Fibroblast of lung (primary cell): ENCODE measurements around the gene URB1. TPM values are rescaled to one million over a fixed set of nuclear protein-coding genes. Genes with fewer than 3 reads are reported as not detected.
"Not testable (repeated sequence)": the region's sequence is repeated elsewhere in the genome, so short reads cannot be mapped to it uniquely, and the experiment has no call there.

Experiments
- DNase-seq, 2 donors: peaks; one replicate each; pipeline versions ENCODE4 v3.0.0 to v3.0.0-alpha.2; 2010; ENCODE audit warnings: low read depth in 2 of 2
- H2AFZ ChIP-seq: 2 replicates; pipeline ENCODE4 v1.5.1; 2012; ENCODE audit warnings: low read length, control low read depth, inconsistent platforms
- H3K27ac ChIP-seq: 2 replicates; pipeline ENCODE4 v1.5.1; 2011; ENCODE audit warnings: low read length, control low read depth; ENCODE audit not compliant: insufficient read depth
- H3K27me3 ChIP-seq: 2 replicates; pipeline ENCODE4 v1.5.1; 2011; ENCODE audit warnings: mild to moderate bottlenecking, low read length; ENCODE audit not compliant: control insufficient read depth, insufficient read depth
- H3K36me3 ChIP-seq: 2 replicates; pipeline ENCODE4 v1.5.1; 2011; ENCODE audit warnings: low read length; ENCODE audit not compliant: control insufficient read depth, insufficient read depth
- H3K4me1 ChIP-seq: 2 replicates; pipeline ENCODE4 v1.5.1; 2011; ENCODE audit warnings: low read length; ENCODE audit not compliant: control insufficient read depth, insufficient read depth; ENCODE audit errors: extremely low read depth
- H3K4me2 ChIP-seq: 2 replicates; pipeline ENCODE4 v1.5.1; 2011; ENCODE audit warnings: low read length, control low read depth; ENCODE audit not compliant: insufficient read depth; ENCODE audit errors: extremely low read depth
- H3K4me3 ChIP-seq, 4 experiments: fragments of 200-600 bp in 1 of 4; sonication (generic) in 1 of 4; replicated peaks in 1 of 4; 2 replicates each; pipeline ENCODE4 v1.5.1; 2011 to 2016; ENCODE audit warnings: low read length in 4 of 4, low read depth in 3 of 4, mild to moderate bottlenecking in 3 of 4, control low read depth in 2 of 4, inconsistent platforms in 1 of 4, mixed read lengths in 1 of 4; ENCODE audit not compliant: insufficient read depth in 1 of 4; ENCODE audit errors: control extremely low read depth in 1 of 4
- H3K79me2 ChIP-seq: 2 replicates; pipeline ENCODE4 v1.5.1; 2012; ENCODE audit warnings: mild to moderate bottlenecking, low read length, inconsistent platforms; ENCODE audit not compliant: control insufficient read depth, insufficient read depth
- H3K9ac ChIP-seq: 2 replicates; pipeline ENCODE4 v1.5.1; 2011; ENCODE audit warnings: mild to moderate bottlenecking, low read length, control low read depth; ENCODE audit not compliant: insufficient read depth
- H3K9me3 ChIP-seq: 2 replicates; pipeline ENCODE4 v1.5.1; 2012; ENCODE audit warnings: low read depth, low read length; ENCODE audit not compliant: control insufficient read depth, insufficient read depth
- H4K20me1 ChIP-seq: 2 replicates; pipeline ENCODE4 v1.5.1; 2011; ENCODE audit warnings: low read length; ENCODE audit not compliant: control insufficient read depth, insufficient read depth; ENCODE audit errors: extremely low read depth
- CTCF ChIP-seq, 2 donors: IDR thresholded peaks in 1 of 2; conservative IDR thresholded peaks in 1 of 2; 1 replicate in 1 of 2; 2 replicates in 1 of 2; pipeline ENCODE4 v1.5.1; 2011 to 2012; ENCODE audit warnings: low read length in 2 of 2, control low read depth in 1 of 2, inconsistent platforms in 1 of 2, low read depth in 1 of 2, mild to moderate bottlenecking in 1 of 2
- EZH2 ChIP-seq: IDR thresholded peaks from 2 replicates; pipeline ENCODE4 v1.5.1; 2012; ENCODE audit warnings: low read length, control low read depth, mild to moderate bottlenecking; ENCODE audit errors: missing control alignments
- polyA plus RNA-seq, 2 donors: library from polyadenylated mRNA; depleted of rRNA in 1 of 2; stranded (reverse) in 1 of 2; unstranded in 1 of 2; fragments of >200 nt; gene quantifications; 2 replicates each; pipeline ENCODE4 v1.2.1, GENCODE V29; 2011 to 2012; ENCODE audit warnings: missing spikeins in 1 of 2
- total RNA-seq: library from RNA; depleted of rRNA; stranded (reverse); fragments of >200 nt; gene quantifications from 2 replicates; pipeline ENCODE4 v1.2.1, GENCODE V29; 2014

URB1 gene
- total and polyA plus RNA-seq, 2 donors (not counting 1 experiment from before 2014, with no cell fraction given) = 4.3 to 17.7 TPM

- Histone ChIP-seq H3K4me2 (no peak overlapping the region), H3K9me3 (no peaks in the 10 kb centered on the region), H4K20me1 (no peaks in the 10 kb centered on the region), H3K79me2 (no peaks in the 10 kb centered on the region), H2AFZ (no peak overlapping the region), H3K9ac (no peak overlapping the region), H3K4me1 (no peaks in the 10 kb centered on the region), H3K27ac (no peak overlapping the region), H3K4me3 (no peak overlapping the region), H3K36me3 (peaks cover 12% of the 10 kb centered on the region), H3K27me3 (no peaks in the 10 kb centered on the region)
- TF ChIP-seq CTCF (conservative IDR thresholded peaks at IDR 0.05 in 1 of 2, IDR thresholded peaks at IDR 0.05 in 1 of 2; ENCODE audit: low read depth in 1 of 2, low read length in 2 of 2) (no peak), EZH2 (no peak)
- DNase-seq = no peak
Observed at GRCh38 chr21:32311621-32312020, 81.2 kb downstream of the URB1 start.

GRCh38 chr21:32310976-32311375, 81.8 kb downstream of the URB1 start:
- peaks cover 12% of the 10 kb centered on the region for H3K36me3 ChIP-seq

GRCh38 chr21:32309906-32310460, 82.8 kb downstream of the URB1 start:
- no peak overlapping the region for H3K27ac ChIP-seq
- no peaks in the 10 kb centered on the region for H3K4me1 ChIP-seq
- no peak overlapping the region for H3K4me3 ChIP-seq
- H3K9me3 ChIP-seq = no peaks in the 10 kb centered on the region
- no peak overlapping the region for H3K9ac ChIP-seq
- no peak for DNase-seq
- no peaks in the 10 kb centered on the region for H3K27me3 ChIP-seq
- H3K36me3 ChIP-seq = peaks cover 12% of the 10 kb centered on the region
- no peak overlapping the region for H2AFZ ChIP-seq
- H4K20me1 ChIP-seq = no peaks in the 10 kb centered on the region
- H3K79me2 ChIP-seq = no peaks in the 10 kb centered on the region
- TF ChIP-seq CTCF (conservative IDR thresholded peaks at IDR 0.05 in 1 of 2, IDR thresholded peaks at IDR 0.05 in 1 of 2; ENCODE audit: low read depth in 1 of 2, low read length in 2 of 2) = no peak
- TF ChIP-seq EZH2 = no peak
- H3K4me2 ChIP-seq = no peak overlapping the region

More at GRCh38 chr21:32310976-32311375, 81.8 kb downstream of the URB1 start:
- H3K27me3 ChIP-seq, H3K27ac ChIP-seq, H4K20me1 ChIP-seq, H3K9me3 ChIP-seq, H2AFZ ChIP-seq, H3K4me2 ChIP-seq, H3K9ac ChIP-seq, DNase-seq, H3K4me1 ChIP-seq, H3K79me2 ChIP-seq, H3K4me3 ChIP-seq: not testable (repeated sequence)
